GM23338 (cell line): Measurements from ENCODE around the gene NECAB3.

Source experiments
- CREB1 ChIP-seq: fragments of 250-450 bp; sonication (Bioruptor Pico); IDR thresholded peaks from 2 replicates; pipeline ENCODE4 v1.5.0; 2020; ENCODE audit warnings: low read depth, mild to moderate bottlenecking, moderate library complexity
- CTCF ChIP-seq, 2 experiments: fragments of 200-600 bp in 1 of 2; sonication (generic) in 1 of 2; conservative IDR thresholded peaks; 2 replicates each; pipeline versions ENCODE4 v1.5.1 to v1.6.1; 2016 to 2017; ENCODE audit warnings: antibody characterized with exemption in 2 of 2, low read depth in 2 of 2, mild to moderate bottlenecking in 2 of 2, moderate library complexity in 1 of 2
- EZH2 ChIP-seq: fragments of 200-600 bp; sonication (generic); IDR thresholded peaks from one replicate; pipeline ENCODE4 v1.8.0; 2017; ENCODE audit warnings: antibody characterized with exemption, mild to moderate bottlenecking, low read depth; ENCODE audit not compliant: unreplicated experiment
- NANOG ChIP-seq: IDR thresholded peaks from 2 replicates; pipeline ENCODE4 v1.6.1; 2016; ENCODE audit warnings: antibody characterized with exemption, borderline replicate concordance
- POLR2AphosphoS5 ChIP-seq: IDR thresholded peaks from 2 replicates; pipeline ENCODE4 v1.6.1; 2016; ENCODE audit warnings: antibody characterized with exemption, low read depth
- REST ChIP-seq: IDR thresholded peaks from one replicate; pipeline ENCODE4 v1.6.1; 2018; ENCODE audit warnings: antibody characterized with exemption; ENCODE audit not compliant: unreplicated experiment
- ZNF114 ChIP-seq: fragments of 250-450 bp; sonication (Bioruptor Pico); IDR thresholded peaks from 2 replicates; pipeline ENCODE4 v1.5.0; 2020; ENCODE audit warnings: mild to moderate bottlenecking, moderate library complexity

- no peak for TF ChIP-seq CREB1 (CRISPR knock-in tag)
- no peak for TF ChIP-seq CTCF (conservative IDR thresholded peaks at IDR 0.05; ENCODE audit: low read depth in 2 of 2)
- no peak for TF ChIP-seq EZH2
- no peak for TF ChIP-seq POLR2AphosphoS5
- no peak for TF ChIP-seq REST
- TF ChIP-seq ZNF114 (CRISPR knock-in tag), result no peak
- TF ChIP-seq NANOG, result no peak
Observed at GRCh38 chr20:33651562-33652048, 22.6 kb downstream of the NECAB3 start.
